Activated effector memory CD4-positive, alpha-beta T cell treated with Interleukin-2 at 50 U/mL for 16 hours (primary cell): ENCODE measurements around the gene CHIT1.

Source experiments
- DNase-seq: peaks from one replicate; pipeline ENCODE4 v3.0.0-alpha.2; 2020

Gene CHIT1

GRCh38 chr1:203186446-203187303 lies 42.8 kb downstream of the CHIT1 start, which contains the start of gene CHI3L1:
CHI3L1 (minus strand) TSS chr1:203186704; CDS start chr1:203186623, 81 bp downstream.
- no peak for DNase-seq

- no peak for DNase-seq
Measured at GRCh38 chr1:203186091-203186445, 43.4 kb downstream of the CHIT1 start.

GRCh38 chr1:203185585-203185984 lies 43.9 kb downstream of the CHIT1 start:
- no peak for DNase-seq

GRCh38 chr1:203185061-203185461 lies 44.4 kb downstream of the CHIT1 start:
- DNase-seq: no peak

- DNase-seq: no peak
Measured at GRCh38 chr1:203184467-203184866, 45.0 kb downstream of the CHIT1 start.

- no peak for DNase-seq
Measured at GRCh38 chr1:203183828-203184227, 45.6 kb downstream of the CHIT1 start.

GRCh38 chr1:203182387-203182953 lies 47.0 kb downstream of the CHIT1 start:
- no peak for DNase-seq

- DNase-seq: no peak
Measured at GRCh38 chr1:203181586-203182386, 47.7 kb downstream of the CHIT1 start.

GRCh38 chr1:203180611-203181330 lies 48.7 kb downstream of the CHIT1 start:
- DNase-seq: no peak

GRCh38 chr1:203179667-203180005 lies 49.8 kb downstream of the CHIT1 start:
- no peak for DNase-seq

- DNase-seq: no peak
Measured at GRCh38 chr1:203178821-203179666, 50.4 kb downstream of the CHIT1 start.

GRCh38 chr1:203178083-203178482 lies 51.4 kb downstream of the CHIT1 start:
- DNase-seq: no peak

GRCh38 chr1:203177470-203178039 lies 51.9 kb downstream of the CHIT1 start:
- no peak for DNase-seq

GRCh38 chr1:203177036-203177405 lies 52.5 kb downstream of the CHIT1 start:
- DNase-seq: no peak

GRCh38 chr1:203176273-203177035 lies 53.0 kb downstream of the CHIT1 start:
- no peak for DNase-seq

GRCh38 chr1:203175827-203176241 lies 53.6 kb downstream of the CHIT1 start:
- DNase-seq: no peak

GRCh38 chr1:203175237-203175826 lies 54.1 kb downstream of the CHIT1 start, which contains the start of gene MYBPH:
MYBPH (minus strand) TSS chr1:203175826; CDS start chr1:203175755, 71 bp downstream.
- no peak for DNase-seq

GRCh38 chr1:203174324-203174985 lies 55.0 kb downstream of the CHIT1 start:
- no peak for DNase-seq

GRCh38 chr1:203173566-203173965 lies 55.9 kb downstream of the CHIT1 start:
- no peak for DNase-seq

GRCh38 chr1:203173011-203173555 lies 56.4 kb downstream of the CHIT1 start:
- DNase-seq: no peak
